HG03280 (cell line): Measurements from ENCODE around the gene CCDC9.
"Not testable (repeated sequence)": the region's sequence is repeated elsewhere in the genome, so short reads cannot be mapped to it uniquely, and the experiment has no call there.

Source experiments
- ATAC-seq: cut with Tn5 transposase; IDR thresholded peaks from one replicate; pipeline ENCODE4 v1.9.1; 2021; ENCODE audit warnings: mild to moderate bottlenecking, moderate library complexity; ENCODE audit not compliant: unreplicated experiment

Gene CCDC9

GRCh38 chr19:47258895-47259555 is 2.7 kb downstream of the CCDC9 start:
- ATAC-seq, result no peak

- ATAC-seq, result no peak
Observed at GRCh38 chr19:47260476-47260875, 4.2 kb downstream of the CCDC9 start.

GRCh38 chr19:47261946-47262793 is 5.8 kb downstream of the CCDC9 start:
- peak; percentile 67 for ATAC-seq

- ATAC-seq, result no peak
Observed at GRCh38 chr19:47264629-47265028, 8.3 kb downstream of the CCDC9 start.

GRCh38 chr19:47266401-47266941 is 10.1 kb downstream of the CCDC9 start:
- no peak for ATAC-seq

- ATAC-seq, result no peak
Observed at GRCh38 chr19:47267350-47267759, 11.0 kb downstream of the CCDC9 start.

GRCh38 chr19:47268028-47268427 is 11.7 kb downstream of the CCDC9 start:
- no peak for ATAC-seq

- no peak for ATAC-seq
Observed at GRCh38 chr19:47269596-47269995, 13.3 kb downstream of the CCDC9 start.

- ATAC-seq, result no peak
Observed at GRCh38 chr19:47270408-47270807, 14.1 kb downstream of the CCDC9 start.

- ATAC-seq, result no peak
Observed at GRCh38 chr19:47271949-47272348, 15.6 kb downstream of the CCDC9 start.

- no peak for ATAC-seq
Observed at GRCh38 chr19:47272448-47273312, 16.4 kb downstream of the CCDC9 start.

- peak; percentile 61 for ATAC-seq
Observed at GRCh38 chr19:47273313-47274070, 17.2 kb downstream of the CCDC9 start.

- ATAC-seq, result peak; percentile 57
Observed at GRCh38 chr19:47274071-47274890, 18.0 kb downstream of the CCDC9 start, which contains the start of gene INAFM1. INAFM1 (plus strand) TSS chr19:47274885; CDS start chr19:47274920, 35 bp downstream.

GRCh38 chr19:47274891-47275761 is 18.8 kb downstream of the CCDC9 start:
- ATAC-seq, result no peak

- no peak for ATAC-seq
Observed at GRCh38 chr19:47275791-47276461, 19.6 kb downstream of the CCDC9 start.

GRCh38 chr19:47276513-47276912 is 20.2 kb downstream of the CCDC9 start:
- not testable (repeated sequence) for ATAC-seq

GRCh38 chr19:47280183-47280797 is 24.0 kb downstream of the CCDC9 start:
- no peak for ATAC-seq
